ENCODE measurements around the gene SLC27A3. TPM values are rescaled to one million over a fixed set of nuclear protein-coding genes. Genes with fewer than 3 reads are reported as not detected.
A peak's percentile ranks its signal among the peaks of the same experiment; 100 is the strongest.
"Not testable (repeated sequence)": the region's sequence is repeated elsewhere in the genome, so short reads cannot be mapped to it uniquely, and the experiment has no call there.

SLC27A3 gene
- total RNA-seq, 1 donor from 2014 or later, result 9.8 TPM

GRCh38 chr1:153752571-153753195 lies 22.5 kb upstream of the SLC27A3 start:
- intact Hi-C loops (cut with DNase I), result no loop called here
- no peak for DNase-seq (ENCODE audit: low spot score)

DNA sequence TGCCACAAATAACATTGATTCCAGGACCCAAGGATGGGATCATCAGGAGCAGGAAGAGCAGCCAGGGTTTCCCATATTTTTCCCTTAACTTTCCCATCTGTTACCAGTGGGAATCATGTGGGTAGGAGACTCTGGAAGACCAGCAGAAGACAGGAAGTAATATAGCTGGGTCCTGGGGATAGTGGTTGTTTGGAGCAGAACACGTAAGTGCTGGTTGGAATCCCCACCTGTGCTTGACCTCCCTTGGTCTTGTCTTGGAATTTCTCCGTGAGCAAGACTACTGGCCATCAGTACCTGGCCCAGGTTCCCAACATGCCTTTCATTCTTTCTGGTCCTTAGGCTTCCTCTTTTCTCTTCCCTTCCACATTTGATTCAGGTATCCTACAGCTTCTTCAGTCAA lies 20.9 kb upstream of the SLC27A3 start:
- DNase-seq (ENCODE audit: low spot score), result no peak
- intact Hi-C loops (cut with DNase I), result no loop called here

- DNase-seq (ENCODE audit: low spot score), result no peak
- intact Hi-C loops (cut with DNase I), result loop anchor here (5.0 kb wide), 1 partner anchor 63 kb away; no protein-coding TSS in a partner anchor
Measured at GRCh38 chr1:153760440-153760839, 14.8 kb upstream of the SLC27A3 start.

DNA sequence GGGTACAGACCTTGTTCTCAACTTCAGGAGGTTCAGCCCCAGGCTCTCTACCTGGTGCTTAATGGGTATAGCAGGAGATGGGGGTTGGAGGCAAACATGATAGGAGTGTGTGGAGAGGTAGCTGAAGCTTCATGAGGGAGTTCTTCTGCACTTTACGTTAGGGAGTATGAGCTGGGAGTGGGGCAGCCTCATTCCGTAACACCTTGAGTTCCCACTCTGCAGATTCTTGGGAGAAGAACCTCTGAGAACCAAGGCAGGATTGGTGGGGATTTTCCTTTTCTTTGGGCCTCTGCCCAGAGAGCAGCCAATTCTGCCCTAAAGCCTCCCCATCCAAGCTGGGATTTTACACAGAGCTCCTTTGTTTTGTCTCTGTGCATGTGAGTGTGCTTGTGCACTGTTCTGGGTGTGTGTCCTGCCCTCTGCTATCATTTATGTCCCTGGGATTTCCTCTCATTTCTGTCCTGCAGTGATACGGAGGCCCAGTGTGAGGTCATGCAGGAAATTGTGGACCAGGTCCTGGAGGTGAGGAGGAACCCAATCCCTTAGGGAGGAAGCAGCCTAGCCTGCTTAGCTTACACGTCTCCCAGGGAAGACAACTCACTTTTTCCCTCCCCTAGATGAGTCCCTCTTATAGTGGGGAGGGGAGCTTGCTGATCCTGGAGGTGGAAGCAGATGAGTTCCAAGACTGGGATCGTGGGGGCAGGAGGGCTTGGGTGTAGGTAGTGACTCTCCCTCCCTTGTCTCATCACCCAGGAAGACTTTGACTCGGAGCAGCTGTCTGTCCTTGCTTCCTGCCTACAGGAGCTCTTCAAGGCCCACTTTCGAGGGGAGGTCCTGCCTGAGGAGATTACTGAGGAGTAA lies 11.6 kb upstream of the SLC27A3 start:
- no peak for DNase-seq (ENCODE audit: low spot score)
- intact Hi-C loops (cut with DNase I), result loop anchor here (5.0 kb wide), 1 partner anchor 66 kb away; no protein-coding TSS in a partner anchor

- intact Hi-C loops (cut with DNase I), result loop anchor here (5.0 kb wide), 1 partner anchor 67 kb away; no protein-coding TSS in a partner anchor
- DNase-seq (ENCODE audit: low spot score), result no peak
Measured at GRCh38 chr1:153764310-153764709, 10.9 kb upstream of the SLC27A3 start.

DNA sequence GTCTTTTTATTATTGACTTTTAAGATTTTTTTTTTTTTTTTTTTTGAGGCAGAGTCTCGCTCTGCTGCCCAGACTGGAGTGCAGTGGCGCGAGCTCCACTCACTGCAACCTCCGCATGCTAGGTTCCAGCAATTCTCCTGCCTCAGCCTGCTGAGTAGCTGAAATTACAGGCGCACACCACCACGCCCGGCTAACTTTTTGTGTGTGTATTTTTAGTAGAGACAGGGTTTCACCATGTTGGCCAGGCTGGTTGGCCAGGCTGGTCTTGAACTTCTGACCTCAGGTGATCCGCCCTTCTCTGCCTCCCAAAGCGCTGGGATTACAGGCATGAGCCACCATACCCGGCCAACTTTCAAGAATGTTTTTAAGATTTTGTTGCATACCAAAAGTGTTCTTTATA lies 8.5 kb upstream of the SLC27A3 start:
- intact Hi-C loops (cut with DNase I); DNase-seq (ENCODE audit: low spot score): not testable (repeated sequence)

GRCh38 chr1:153767519-153767918 lies 7.7 kb upstream of the SLC27A3 start:
- intact Hi-C loops (cut with DNase I), result no loop called here

GRCh38 chr1:153768316-153769181 lies 6.7 kb upstream of the SLC27A3 start:
- DNase-seq (ENCODE audit: low spot score), result peak; percentile 43
- intact Hi-C loops (cut with DNase I), result no loop called here

More at GRCh38 chr1:153767519-153767918, 7.7 kb upstream of the SLC27A3 start:
- DNase-seq (ENCODE audit: low spot score), result peak; percentile 58

GRCh38 chr1:153769221-153769620 lies 6.0 kb upstream of the SLC27A3 start:
- peak; percentile 4 for DNase-seq (ENCODE audit: low spot score)
- intact Hi-C loops (cut with DNase I), result no loop called here

GRCh38 chr1:153770797-153771196 lies 4.4 kb upstream of the SLC27A3 start:
- intact Hi-C loops (cut with DNase I), result loop anchor here (5.0 kb wide), 1 partner anchor 198 kb away; no protein-coding TSS in a partner anchor
- no peak for DNase-seq (ENCODE audit: low spot score)

DNA sequence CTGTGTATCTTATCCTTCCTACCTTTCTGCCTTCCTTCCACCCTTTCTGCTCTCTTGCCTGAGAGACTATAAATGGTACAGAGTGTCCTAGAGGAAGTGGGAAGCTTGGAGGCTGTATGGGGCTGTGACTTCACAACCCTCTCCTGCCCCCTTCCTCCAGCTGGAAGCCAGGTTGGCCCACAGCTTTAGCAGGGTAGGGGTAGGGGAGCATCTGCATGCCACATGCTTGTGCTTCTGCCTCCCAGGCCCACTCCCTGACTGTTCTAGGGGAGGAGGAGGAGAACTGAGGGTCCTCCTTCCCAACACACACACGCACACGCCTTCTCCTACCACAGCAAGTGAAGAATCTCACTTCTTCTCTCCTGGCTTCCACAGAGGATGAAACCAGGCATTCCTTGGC lies 3.9 kb upstream of the SLC27A3 start:
- intact Hi-C loops (cut with DNase I), result loop anchor here (5.0 kb wide), 1 partner anchor 199 kb away; no protein-coding TSS in a partner anchor
- no peak for DNase-seq (ENCODE audit: low spot score)

DNA sequence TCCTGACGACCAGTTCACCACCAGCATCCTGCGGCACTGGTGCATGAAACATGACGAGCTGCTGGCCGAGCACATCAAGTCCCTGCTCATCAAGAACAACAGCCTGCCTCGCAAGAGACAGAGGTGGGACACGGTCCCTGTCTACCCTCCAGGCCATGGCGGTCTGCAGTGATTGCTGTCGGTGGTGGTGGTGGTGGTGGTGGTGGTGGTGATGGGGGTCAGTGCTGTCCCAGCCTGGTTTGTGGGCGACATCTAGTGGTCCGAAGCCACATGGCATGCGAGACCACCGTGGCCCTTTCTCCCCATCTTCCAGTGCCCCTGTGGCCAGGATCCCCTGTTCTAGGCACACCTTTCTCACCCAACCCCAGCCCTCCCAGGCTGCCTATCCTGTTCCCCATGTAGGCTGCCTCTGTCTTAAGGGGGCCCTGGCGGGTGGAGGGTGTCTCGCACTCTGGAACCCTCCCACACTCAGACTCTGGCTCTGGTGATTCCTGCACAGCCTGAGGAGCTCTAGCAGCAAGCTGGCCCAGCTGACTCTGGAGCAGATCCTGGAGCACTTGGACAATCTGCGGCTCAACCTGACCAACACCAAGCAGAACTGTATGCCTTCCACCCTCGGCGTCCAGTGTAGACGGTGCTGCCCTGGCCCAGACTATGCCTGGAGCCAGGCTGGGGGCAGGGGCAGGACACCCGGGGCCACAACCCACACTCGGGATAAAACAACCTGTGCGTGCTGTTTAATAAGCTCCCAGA lies 3.2 kb upstream of the SLC27A3 start:
- intact Hi-C loops (cut with DNase I), result loop anchor here (2.0 to 5.0 kb wide), 2 partner anchors 93 to 200 kb away; partner anchors contain the start of gene NPR1
- no peak for DNase-seq (ENCODE audit: low spot score)

DNA sequence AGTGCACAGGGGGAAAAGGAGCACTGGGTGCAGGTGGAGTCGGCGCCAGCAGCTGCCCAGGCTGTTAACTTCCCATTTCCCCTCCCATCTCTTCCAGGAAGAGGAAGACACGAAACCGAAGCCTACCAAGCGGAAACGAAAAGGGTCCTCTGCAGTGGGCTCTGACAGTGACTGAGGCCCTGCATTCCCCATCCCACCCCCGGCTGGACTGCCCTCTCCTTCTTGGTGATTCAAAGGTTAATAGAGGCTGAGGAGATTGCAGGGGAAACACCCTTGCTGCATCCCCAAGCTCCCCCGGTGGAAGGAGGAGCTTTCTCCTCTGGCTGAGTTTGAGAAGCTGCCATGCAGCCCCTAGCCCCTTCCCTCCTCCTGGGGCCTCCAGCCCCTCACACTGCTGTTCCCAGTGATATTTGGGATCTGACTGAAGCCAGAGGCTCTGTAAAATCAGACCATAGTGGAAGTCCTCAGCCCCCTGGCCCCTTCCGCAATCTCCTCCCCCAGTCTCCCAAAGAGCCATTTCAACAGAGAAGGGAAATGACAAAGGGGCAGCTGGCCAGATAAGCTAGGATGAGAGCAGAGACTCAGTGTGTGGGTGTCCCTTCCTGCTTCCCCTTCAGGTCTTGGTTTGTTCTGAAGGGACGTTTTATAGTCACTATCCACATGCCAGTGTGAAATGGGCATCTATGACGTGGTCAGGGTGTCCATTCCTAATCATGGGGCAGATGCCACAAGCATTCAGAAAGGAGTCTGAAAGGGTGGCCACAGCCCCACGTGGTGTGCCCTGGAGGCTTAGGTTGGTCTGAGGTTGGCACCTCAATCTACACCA lies 1.9 kb upstream of the SLC27A3 start:
- no peak for DNase-seq (ENCODE audit: low spot score)

GRCh38 chr1:153774026-153774595 lies 1.1 kb upstream of the SLC27A3 start:
- intact Hi-C loops (cut with DNase I), result loop anchor here (5.0 kb wide), 1 partner anchor 202 kb away; no protein-coding TSS in a partner anchor

More for the DNA sequence above, 1.9 kb upstream of the SLC27A3 start:
- intact Hi-C loops (cut with DNase I), result loop anchor here (2.0 to 5.0 kb wide), 2 partner anchors 95 to 201 kb away; partner anchors contain the start of gene NPR1

DNA sequence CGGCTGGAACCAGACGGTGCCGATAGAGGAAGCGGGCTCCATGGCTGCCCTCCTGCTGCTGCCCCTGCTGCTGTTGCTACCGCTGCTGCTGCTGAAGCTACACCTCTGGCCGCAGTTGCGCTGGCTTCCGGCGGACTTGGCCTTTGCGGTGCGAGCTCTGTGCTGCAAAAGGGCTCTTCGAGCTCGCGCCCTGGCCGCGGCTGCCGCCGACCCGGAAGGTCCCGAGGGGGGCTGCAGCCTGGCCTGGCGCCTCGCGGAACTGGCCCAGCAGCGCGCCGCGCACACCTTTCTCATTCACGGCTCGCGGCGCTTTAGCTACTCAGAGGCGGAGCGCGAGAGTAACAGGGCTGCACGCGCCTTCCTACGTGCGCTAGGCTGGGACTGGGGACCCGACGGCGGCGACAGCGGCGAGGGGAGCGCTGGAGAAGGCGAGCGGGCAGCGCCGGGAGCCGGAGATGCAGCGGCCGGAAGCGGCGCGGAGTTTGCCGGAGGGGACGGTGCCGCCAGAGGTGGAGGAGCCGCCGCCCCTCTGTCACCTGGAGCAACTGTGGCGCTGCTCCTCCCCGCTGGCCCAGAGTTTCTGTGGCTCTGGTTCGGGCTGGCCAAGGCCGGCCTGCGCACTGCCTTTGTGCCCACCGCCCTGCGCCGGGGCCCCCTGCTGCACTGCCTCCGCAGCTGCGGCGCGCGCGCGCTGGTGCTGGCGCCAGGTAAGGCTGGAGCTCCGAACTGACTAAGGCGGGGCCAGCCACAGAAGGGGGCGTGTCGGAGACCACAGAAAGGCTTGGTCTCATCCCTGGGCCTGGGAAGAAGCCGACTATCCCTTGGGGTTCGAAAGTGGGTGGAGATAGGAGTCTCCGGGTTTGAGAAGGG lies 486 bp downstream of the SLC27A3 start:
- intact Hi-C loops (cut with DNase I), result no loop called here

More at GRCh38 chr1:153774026-153774595, 1.1 kb upstream of the SLC27A3 start:
- DNase-seq (ENCODE audit: low spot score), result no peak

DNA sequence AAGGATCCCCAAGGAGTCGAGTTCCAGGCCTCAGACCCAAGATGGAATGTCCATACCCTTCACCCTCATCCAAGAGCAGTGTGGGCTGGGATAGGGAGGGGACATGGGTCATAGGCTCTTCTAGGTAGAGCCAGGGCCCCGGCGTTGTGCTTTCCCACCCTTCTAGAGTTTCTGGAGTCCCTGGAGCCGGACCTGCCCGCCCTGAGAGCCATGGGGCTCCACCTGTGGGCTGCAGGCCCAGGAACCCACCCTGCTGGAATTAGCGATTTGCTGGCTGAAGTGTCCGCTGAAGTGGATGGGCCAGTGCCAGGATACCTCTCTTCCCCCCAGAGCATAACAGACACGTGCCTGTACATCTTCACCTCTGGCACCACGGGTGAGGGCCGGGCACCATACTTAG lies 1.1 kb downstream of the SLC27A3 start:
- intact Hi-C loops (cut with DNase I), result no loop called here

More for the DNA sequence above, 486 bp downstream of the SLC27A3 start:
- peak; percentile 85 for DNase-seq (ENCODE audit: low spot score)

More for the DNA sequence above, 1.1 kb downstream of the SLC27A3 start:
- no peak for DNase-seq (ENCODE audit: low spot score)
